Endodermal cell (in vitro differentiated cells): ENCODE data around the gene METTL9. TPM values are rescaled to one million over a fixed set of nuclear protein-coding genes. Genes with fewer than 3 reads are reported as not detected.
"Not testable (repeated sequence)": the region's sequence is repeated elsewhere in the genome, so short reads cannot be mapped to it uniquely, and the experiment has no call there.

Source experiments
- DNase-seq: peaks from one replicate; pipeline ENCODE4 v3.0.0-alpha.2; 2017
- H3K27ac ChIP-seq: 2 replicates; pipeline ENCODE4 v1.5.1; 2013; ENCODE audit warnings: mild to moderate bottlenecking, low read depth, low read length, moderate library complexity
- H3K27me3 ChIP-seq: 2 replicates; pipeline ENCODE4 v1.6.1; 2013; ENCODE audit warnings: mild to moderate bottlenecking, low read length, moderate library complexity; ENCODE audit not compliant: insufficient read depth, control insufficient read depth, poor library complexity, severe bottlenecking
- H3K36me3 ChIP-seq: 2 replicates; pipeline ENCODE4 v1.7.0; 2013; ENCODE audit warnings: mild to moderate bottlenecking, low read length, moderate library complexity; ENCODE audit not compliant: control insufficient read depth, insufficient read depth
- H3K4me1 ChIP-seq: one replicate; pipeline ENCODE4 v1.7.0; 2013; ENCODE audit warnings: low read length; ENCODE audit not compliant: control insufficient read depth, insufficient read depth
- H3K4me3 ChIP-seq: 2 replicates; pipeline ENCODE4 v1.5.1; 2013; ENCODE audit warnings: mild to moderate bottlenecking, low read length, moderate library complexity
- H3K9ac ChIP-seq: 2 replicates; pipeline ENCODE4 v1.6.1; 2013; ENCODE audit warnings: mild to moderate bottlenecking, low read length, moderate library complexity; ENCODE audit not compliant: poor library complexity, severe bottlenecking; ENCODE audit errors: extremely low read depth
- H3K9me3 ChIP-seq: 2 replicates; pipeline ENCODE4 v1.6.1; 2013; ENCODE audit warnings: mild to moderate bottlenecking, low read length, moderate library complexity; ENCODE audit not compliant: control insufficient read depth
- H3K27ac Mint-ChIP-seq: 2 replicates; pipeline ENCODE4 v1.8.0; 2020; ENCODE audit warnings: mixed read lengths
- H3K27me3 Mint-ChIP-seq: 2 replicates; pipeline ENCODE4 v1.8.0; 2021; ENCODE audit warnings: mild to moderate bottlenecking, mixed read lengths; ENCODE audit not compliant: insufficient read depth
- H3K36me3 Mint-ChIP-seq: 2 replicates; pipeline ENCODE4 v1.8.0; 2020; ENCODE audit warnings: low read depth, mixed read lengths
- H3K4me1 Mint-ChIP-seq: 2 replicates; pipeline ENCODE4 v1.8.0; 2020; ENCODE audit warnings: mixed read lengths
- H3K4me3 Mint-ChIP-seq: 2 replicates; pipeline ENCODE4 v1.8.0; 2020; ENCODE audit warnings: mild to moderate bottlenecking, moderate library complexity, mixed read lengths
- H3K9me3 Mint-ChIP-seq: 2 replicates; pipeline ENCODE4 v1.8.0; 2020; ENCODE audit warnings: mild to moderate bottlenecking, mixed read lengths
- WGBS, 2 experiments: methylation state at CpG; one replicate each; pipeline versions ENCODE4 v1.1.5 to v1.1.7; 2013; ENCODE audit warnings: missing lambda C conversion rate in 2 of 2, mixed read lengths in 1 of 2; ENCODE audit not compliant: insufficient coverage in 1 of 2, insufficient read length in 1 of 2; 5-methylcytosine and 5-hydroxymethylcytosine counted together
- total RNA-seq, 2 donors: library from RNA; stranded (reverse); fragmentation: NEBNext Ultra II Directional in 1 of 2; extraction: Animal tissue kit (Norgen Biotek cat#: 25700) in 1 of 2; gene quantifications; 2 replicates in 1 of 2; 3 replicates in 1 of 2; pipeline ENCODE4 v1.2.1, GENCODE V29; 2021
- TF ChIP-seq, protein P1 (sequence below): fragments of 200-600 bp; sonication (generic); conservative IDR thresholded peaks from 2 replicates; pipeline ENCODE4 v1.5.0; 2021; ENCODE audit warnings: antibody characterized with exemption, mild to moderate bottlenecking

Gene METTL9
- total RNA-seq, 2 donors from 2014 or later, result 145 to 149 TPM

DNA sequence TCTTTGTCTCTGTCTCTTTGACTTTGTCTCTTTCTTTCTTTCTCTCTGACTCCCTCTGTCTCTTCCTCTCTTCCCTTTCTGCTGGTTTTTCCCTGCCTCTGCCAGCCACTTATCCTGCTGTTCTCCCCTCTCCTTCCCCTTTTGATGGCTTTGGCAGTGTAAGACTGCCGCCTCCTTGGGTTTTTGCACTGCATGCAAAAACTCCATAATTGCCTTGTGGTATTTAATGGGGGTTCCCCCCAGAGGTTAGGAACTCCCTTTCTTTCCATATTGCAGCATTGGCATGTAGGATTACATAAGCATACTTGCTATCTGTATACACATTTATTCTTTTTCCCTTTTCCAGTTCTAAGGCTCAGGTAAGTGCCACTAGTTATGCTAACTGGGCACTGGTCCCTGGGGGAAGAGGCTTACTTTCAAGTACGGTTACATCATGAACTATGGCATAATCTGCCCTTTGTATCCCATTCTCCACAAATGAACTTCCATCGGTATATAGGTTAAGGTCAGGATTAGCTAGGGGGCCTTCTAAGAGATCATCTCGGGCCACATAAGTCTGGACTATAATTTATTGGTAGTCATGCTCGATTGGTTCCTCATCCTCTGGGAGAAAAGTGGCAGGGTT is 32.7 kb downstream of the METTL9 start:
- H3K36me3 ChIP-seq, result peaks cover 31% of the 10 kb centered on the region
- peaks cover 34% of the 10 kb centered on the region for H3K9me3 Mint-ChIP-seq
- H3K36me3 Mint-ChIP-seq, result peaks cover 69% of the 10 kb centered on the region
- WGBS, 2 experiments, result 92 to 100% methylated on average over 2 to 5 of the region's 5 CpGs
- peak overlapping the region; percentile 7 for H3K4me3 Mint-ChIP-seq
- H3K27me3 ChIP-seq, H3K9ac ChIP-seq, H3K27ac ChIP-seq, H3K27me3 Mint-ChIP-seq, DNase-seq, H3K4me1 ChIP-seq: not testable (repeated sequence)
- H3K4me1 Mint-ChIP-seq, result peaks cover 43% of the 10 kb centered on the region
- peak overlapping the region; percentile 53 for H3K4me3 ChIP-seq
- peak overlapping the region; percentile 43 for H3K27ac Mint-ChIP-seq
- peaks cover 32% of the 10 kb centered on the region for H3K9me3 ChIP-seq

DNA sequence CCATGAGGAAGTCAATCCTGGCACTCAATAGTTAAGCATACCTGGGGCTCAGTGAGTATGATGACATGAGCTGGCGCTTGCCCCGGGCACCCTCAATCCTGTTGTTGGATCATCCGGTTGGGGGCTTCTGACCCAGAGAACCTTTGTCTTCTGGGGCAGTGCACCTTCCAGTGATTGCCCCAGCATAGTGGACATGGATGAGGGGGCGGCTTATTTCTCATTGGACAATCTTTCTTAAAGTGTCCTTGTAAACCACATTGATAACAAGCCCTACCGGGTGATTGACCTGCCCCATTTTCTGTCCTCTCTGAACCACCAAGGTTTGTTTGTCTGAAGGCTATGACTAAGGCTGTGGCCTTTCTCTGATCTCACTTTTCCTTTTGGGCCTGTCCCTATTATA is 34.8 kb downstream of the METTL9 start:
- 95% methylated on average over 4 to 5 of the region's 5 CpGs for WGBS, 2 experiments
- Mint-ChIP-seq H3K27me3 (no peaks in the 10 kb centered on the region), H3K4me3 (no peak overlapping the region), H3K9me3 (peaks cover 14% of the 10 kb centered on the region), H3K36me3 (peaks cover 57% of the 10 kb centered on the region), H3K4me1 (peaks cover 46% of the 10 kb centered on the region), H3K27ac (no peak overlapping the region)
- Histone ChIP-seq H3K9ac (no peak overlapping the region), H3K27ac (no peak overlapping the region), H3K36me3 (peaks cover 10% of the 10 kb centered on the region), H3K9me3 (peaks cover 14% of the 10 kb centered on the region), H3K4me1 (peaks cover 2% of the 10 kb centered on the region), H3K27me3 (no peaks in the 10 kb centered on the region), H3K4me3 (no peak overlapping the region)
- TF ChIP-seq, protein P1, sequence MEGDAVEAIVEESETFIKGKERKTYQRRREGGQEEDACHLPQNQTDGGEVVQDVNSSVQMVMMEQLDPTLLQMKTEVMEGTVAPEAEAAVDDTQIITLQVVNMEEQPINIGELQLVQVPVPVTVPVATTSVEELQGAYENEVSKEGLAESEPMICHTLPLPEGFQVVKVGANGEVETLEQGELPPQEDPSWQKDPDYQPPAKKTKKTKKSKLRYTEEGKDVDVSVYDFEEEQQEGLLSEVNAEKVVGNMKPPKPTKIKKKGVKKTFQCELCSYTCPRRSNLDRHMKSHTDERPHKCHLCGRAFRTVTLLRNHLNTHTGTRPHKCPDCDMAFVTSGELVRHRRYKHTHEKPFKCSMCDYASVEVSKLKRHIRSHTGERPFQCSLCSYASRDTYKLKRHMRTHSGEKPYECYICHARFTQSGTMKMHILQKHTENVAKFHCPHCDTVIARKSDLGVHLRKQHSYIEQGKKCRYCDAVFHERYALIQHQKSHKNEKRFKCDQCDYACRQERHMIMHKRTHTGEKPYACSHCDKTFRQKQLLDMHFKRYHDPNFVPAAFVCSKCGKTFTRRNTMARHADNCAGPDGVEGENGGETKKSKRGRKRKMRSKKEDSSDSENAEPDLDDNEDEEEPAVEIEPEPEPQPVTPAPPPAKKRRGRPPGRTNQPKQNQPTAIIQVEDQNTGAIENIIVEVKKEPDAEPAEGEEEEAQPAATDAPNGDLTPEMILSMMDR, result no peak
- no peak for DNase-seq

DNA sequence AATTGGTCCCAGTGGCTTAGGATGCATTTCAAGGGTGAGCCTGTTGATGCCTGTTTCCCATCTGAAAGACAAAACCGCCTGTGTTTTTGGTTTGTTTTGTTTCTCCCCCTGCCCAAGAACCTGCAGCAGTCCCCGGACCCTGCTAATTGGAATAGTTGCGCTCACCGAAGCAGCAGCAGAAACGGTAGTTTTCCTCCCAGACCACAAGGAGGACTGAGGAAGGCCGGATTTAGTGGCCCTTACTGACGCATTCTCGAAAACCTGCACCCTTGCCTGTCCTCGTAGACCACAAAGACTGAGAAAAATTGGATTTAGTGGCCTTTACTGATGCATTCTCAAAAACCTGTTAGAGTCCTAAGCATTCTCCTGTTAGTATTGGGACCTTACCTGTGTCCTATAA is 36.3 kb downstream of the METTL9 start:
- Mint-ChIP-seq H3K36me3 (peaks cover 44% of the 10 kb centered on the region), H3K4me1 (peaks cover 46% of the 10 kb centered on the region)
- H3K27ac Mint-ChIP-seq, H3K27me3 Mint-ChIP-seq, DNase-seq, H3K9me3 ChIP-seq, H3K9ac ChIP-seq, H3K27ac ChIP-seq, H3K36me3 ChIP-seq, H3K4me3 ChIP-seq, H3K27me3 ChIP-seq, H3K4me3 Mint-ChIP-seq, H3K9me3 Mint-ChIP-seq, H3K4me1 ChIP-seq: not testable (repeated sequence)
- TF ChIP-seq, protein P1, result peak; percentile 52
- WGBS, 2 experiments, result 92 to 97% methylated on average over 9 of the region's 9 CpGs
